ENCODE measurements around the gene RNF135. TPM values are rescaled to one million over a fixed set of nuclear protein-coding genes. Genes with fewer than 3 reads are reported as not detected.

The RNF135 gene
- polyA plus RNA-seq, 1 donor from 2014 or later, result 0.17 TPM

DNA sequence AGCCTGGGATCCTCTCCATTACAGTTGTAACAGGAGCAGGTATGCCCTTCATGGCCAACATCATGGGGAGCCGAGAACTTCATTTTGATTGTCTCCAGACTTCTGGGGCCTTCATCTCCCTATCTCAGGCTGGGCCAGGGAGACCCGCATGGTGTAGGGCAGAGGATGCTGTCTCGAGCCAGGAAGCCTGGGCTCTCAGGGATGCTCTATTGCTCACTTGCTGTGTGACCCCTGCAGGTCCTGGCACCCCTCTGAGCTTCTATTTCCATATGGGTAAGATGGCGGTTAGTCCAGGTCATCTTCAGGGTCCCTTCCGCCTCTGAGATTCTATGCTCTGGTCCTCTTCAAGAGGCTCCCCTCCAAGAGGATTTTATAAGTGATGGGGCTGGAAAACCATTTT lies 20.6 kb upstream of the RNF135 start:
- TF ChIP-seq POLR2AphosphoS5 (IDR thresholded peaks at IDR 0.05), result no peak
- TF ChIP-seq, protein P1, sequence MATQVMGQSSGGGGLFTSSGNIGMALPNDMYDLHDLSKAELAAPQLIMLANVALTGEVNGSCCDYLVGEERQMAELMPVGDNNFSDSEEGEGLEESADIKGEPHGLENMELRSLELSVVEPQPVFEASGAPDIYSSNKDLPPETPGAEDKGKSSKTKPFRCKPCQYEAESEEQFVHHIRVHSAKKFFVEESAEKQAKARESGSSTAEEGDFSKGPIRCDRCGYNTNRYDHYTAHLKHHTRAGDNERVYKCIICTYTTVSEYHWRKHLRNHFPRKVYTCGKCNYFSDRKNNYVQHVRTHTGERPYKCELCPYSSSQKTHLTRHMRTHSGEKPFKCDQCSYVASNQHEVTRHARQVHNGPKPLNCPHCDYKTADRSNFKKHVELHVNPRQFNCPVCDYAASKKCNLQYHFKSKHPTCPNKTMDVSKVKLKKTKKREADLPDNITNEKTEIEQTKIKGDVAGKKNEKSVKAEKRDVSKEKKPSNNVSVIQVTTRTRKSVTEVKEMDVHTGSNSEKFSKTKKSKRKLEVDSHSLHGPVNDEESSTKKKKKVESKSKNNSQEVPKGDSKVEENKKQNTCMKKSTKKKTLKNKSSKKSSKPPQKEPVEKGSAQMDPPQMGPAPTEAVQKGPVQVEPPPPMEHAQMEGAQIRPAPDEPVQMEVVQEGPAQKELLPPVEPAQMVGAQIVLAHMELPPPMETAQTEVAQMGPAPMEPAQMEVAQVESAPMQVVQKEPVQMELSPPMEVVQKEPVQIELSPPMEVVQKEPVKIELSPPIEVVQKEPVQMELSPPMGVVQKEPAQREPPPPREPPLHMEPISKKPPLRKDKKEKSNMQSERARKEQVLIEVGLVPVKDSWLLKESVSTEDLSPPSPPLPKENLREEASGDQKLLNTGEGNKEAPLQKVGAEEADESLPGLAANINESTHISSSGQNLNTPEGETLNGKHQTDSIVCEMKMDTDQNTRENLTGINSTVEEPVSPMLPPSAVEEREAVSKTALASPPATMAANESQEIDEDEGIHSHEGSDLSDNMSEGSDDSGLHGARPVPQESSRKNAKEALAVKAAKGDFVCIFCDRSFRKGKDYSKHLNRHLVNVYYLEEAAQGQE (IDR thresholded peaks at IDR 0.05; ENCODE audit: borderline replicate concordance), result no peak
- TF ChIP-seq, protein P2, sequence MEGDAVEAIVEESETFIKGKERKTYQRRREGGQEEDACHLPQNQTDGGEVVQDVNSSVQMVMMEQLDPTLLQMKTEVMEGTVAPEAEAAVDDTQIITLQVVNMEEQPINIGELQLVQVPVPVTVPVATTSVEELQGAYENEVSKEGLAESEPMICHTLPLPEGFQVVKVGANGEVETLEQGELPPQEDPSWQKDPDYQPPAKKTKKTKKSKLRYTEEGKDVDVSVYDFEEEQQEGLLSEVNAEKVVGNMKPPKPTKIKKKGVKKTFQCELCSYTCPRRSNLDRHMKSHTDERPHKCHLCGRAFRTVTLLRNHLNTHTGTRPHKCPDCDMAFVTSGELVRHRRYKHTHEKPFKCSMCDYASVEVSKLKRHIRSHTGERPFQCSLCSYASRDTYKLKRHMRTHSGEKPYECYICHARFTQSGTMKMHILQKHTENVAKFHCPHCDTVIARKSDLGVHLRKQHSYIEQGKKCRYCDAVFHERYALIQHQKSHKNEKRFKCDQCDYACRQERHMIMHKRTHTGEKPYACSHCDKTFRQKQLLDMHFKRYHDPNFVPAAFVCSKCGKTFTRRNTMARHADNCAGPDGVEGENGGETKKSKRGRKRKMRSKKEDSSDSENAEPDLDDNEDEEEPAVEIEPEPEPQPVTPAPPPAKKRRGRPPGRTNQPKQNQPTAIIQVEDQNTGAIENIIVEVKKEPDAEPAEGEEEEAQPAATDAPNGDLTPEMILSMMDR (IDR thresholded peaks at IDR 0.05; ENCODE audit: poor library complexity, severe bottlenecking), result no peak
- no peak for TF ChIP-seq SMC3 (conservative IDR thresholded peaks at IDR 0.05; ENCODE audit: poor library complexity)
- no peak for TF ChIP-seq MXI1 (conservative IDR thresholded peaks at IDR 0.05; ENCODE audit: poor library complexity, severe bottlenecking)
- no peak for TF ChIP-seq RAD21 (conservative IDR thresholded peaks at IDR 0.05)
- TF ChIP-seq TAF1 (IDR thresholded peaks at IDR 0.05; ENCODE audit: low read depth), result no peak
- no peak for TF ChIP-seq EZH2 (IDR thresholded peaks at IDR 0.05; ENCODE audit: borderline replicate concordance, insufficient read depth, low read length, poor library complexity, severe bottlenecking)
- TF ChIP-seq EP300 (conservative IDR thresholded peaks at IDR 0.05; ENCODE audit: poor library complexity, severe bottlenecking), result no peak
- Histone ChIP-seq H3K79me2 (replicated peaks; ENCODE audit: insufficient read depth, low read length) (no peaks in the 10 kb centered on the region), H3K9me2 (ENCODE audit: insufficient read depth, low read length) (no peaks in the 10 kb centered on the region), H3F3A (ENCODE audit: insufficient read depth, low read length, poor library complexity, severe bottlenecking) (no peaks in the 10 kb centered on the region), H4K20me1 (ENCODE audit: insufficient read depth) (no peaks in the 10 kb centered on the region), H3K9ac (ENCODE audit: low read length) (no peak overlapping the region), H3K9me3 (ENCODE audit: low read length) (no peaks in the 10 kb centered on the region), H3K4me2 (ENCODE audit: low read length) (no peak overlapping the region), H3K27ac (ENCODE audit: low read length) (no peak overlapping the region), H3K27me3 (ENCODE audit: insufficient read depth, low read depth, low read length) (no peaks in the 10 kb centered on the region), H3K36me3 (ENCODE audit: insufficient read depth, low read length) (no peaks in the 10 kb centered on the region), H3K4me3 (ENCODE audit: low read length) (no peak overlapping the region), H2AFZ (ENCODE audit: low read depth, low read length) (no peak overlapping the region)

DNA sequence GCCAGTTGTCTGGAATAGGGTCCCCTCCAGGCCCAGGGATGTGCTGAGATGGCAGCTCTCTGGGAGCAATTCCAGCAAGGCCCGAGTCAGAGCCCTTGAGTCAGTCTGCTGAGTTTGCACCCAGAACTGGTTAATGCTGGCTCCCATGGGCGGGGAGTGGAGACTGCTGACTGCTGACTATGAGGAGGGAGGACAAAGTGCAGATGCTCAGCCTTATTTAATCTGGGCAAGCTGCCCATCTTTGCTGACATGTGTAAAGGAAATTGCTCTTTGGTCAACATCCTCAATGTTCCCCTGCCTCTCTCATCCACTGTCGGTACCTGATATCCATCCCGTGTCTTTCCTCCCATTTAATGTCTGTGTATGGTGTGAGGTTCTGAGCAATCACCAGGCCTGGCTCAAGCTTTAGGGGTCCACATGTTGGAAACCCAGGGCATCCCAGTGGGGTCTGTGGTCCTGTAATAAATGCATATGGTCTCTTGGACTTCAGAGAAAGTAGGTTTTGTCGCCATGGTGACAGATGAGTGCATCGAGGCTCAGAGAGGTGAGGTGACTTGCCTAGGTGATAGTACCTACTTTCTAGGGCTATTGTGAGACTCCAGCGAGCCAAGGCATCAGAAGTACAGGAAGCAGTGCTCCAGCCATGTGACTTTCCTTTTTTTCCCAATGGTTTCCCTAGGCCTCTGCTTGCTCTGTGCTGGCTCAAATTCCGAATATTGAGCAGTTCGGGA lies 20.0 kb upstream of the RNF135 start:
- H3K27ac ChIP-seq (ENCODE audit: low read length), result no peak overlapping the region
- H3K27me3 ChIP-seq (ENCODE audit: insufficient read depth, low read depth, low read length), result no peaks in the 10 kb centered on the region
- H3K4me2 ChIP-seq (ENCODE audit: low read length), result no peak overlapping the region
- TF ChIP-seq POLR2AphosphoS5 (IDR thresholded peaks at IDR 0.05) (no peak), EP300 (conservative IDR thresholded peaks at IDR 0.05; ENCODE audit: poor library complexity, severe bottlenecking) (no peak), SMC3 (conservative IDR thresholded peaks at IDR 0.05; ENCODE audit: poor library complexity) (no peak), TAF1 (IDR thresholded peaks at IDR 0.05; ENCODE audit: low read depth) (no peak), RAD21 (conservative IDR thresholded peaks at IDR 0.05) (no peak), EZH2 (IDR thresholded peaks at IDR 0.05; ENCODE audit: borderline replicate concordance, insufficient read depth, low read length, poor library complexity, severe bottlenecking) (no peak), MXI1 (conservative IDR thresholded peaks at IDR 0.05; ENCODE audit: poor library complexity, severe bottlenecking) (no peak)
- TF ChIP-seq, protein P1 (IDR thresholded peaks at IDR 0.05; ENCODE audit: borderline replicate concordance), result no peak
- TF ChIP-seq, protein P2 (IDR thresholded peaks at IDR 0.05; ENCODE audit: poor library complexity, severe bottlenecking), result no peak
- no peaks in the 10 kb centered on the region for H3K9me3 ChIP-seq (ENCODE audit: low read length)
- H3F3A ChIP-seq (ENCODE audit: insufficient read depth, low read length, poor library complexity, severe bottlenecking), result no peaks in the 10 kb centered on the region
- H4K20me1 ChIP-seq (ENCODE audit: insufficient read depth), result no peaks in the 10 kb centered on the region
- H3K79me2 ChIP-seq (replicated peaks; ENCODE audit: insufficient read depth, low read length), result no peaks in the 10 kb centered on the region
- H3K9ac ChIP-seq (ENCODE audit: low read length), result no peak overlapping the region
- no peak overlapping the region for H2AFZ ChIP-seq (ENCODE audit: low read depth, low read length)
- H3K9me2 ChIP-seq (ENCODE audit: insufficient read depth, low read length), result no peaks in the 10 kb centered on the region
- H3K4me3 ChIP-seq (ENCODE audit: low read length), result no peak overlapping the region
- H3K36me3 ChIP-seq (ENCODE audit: insufficient read depth, low read length), result no peaks in the 10 kb centered on the region
